ENCODE results near the gene PPARG. TPM values are rescaled to one million over a fixed set of nuclear protein-coding genes. Genes with fewer than 3 reads are reported as not detected.

Gene PPARG
- total RNA-seq, 1 donor = 4.7 TPM

DNA sequence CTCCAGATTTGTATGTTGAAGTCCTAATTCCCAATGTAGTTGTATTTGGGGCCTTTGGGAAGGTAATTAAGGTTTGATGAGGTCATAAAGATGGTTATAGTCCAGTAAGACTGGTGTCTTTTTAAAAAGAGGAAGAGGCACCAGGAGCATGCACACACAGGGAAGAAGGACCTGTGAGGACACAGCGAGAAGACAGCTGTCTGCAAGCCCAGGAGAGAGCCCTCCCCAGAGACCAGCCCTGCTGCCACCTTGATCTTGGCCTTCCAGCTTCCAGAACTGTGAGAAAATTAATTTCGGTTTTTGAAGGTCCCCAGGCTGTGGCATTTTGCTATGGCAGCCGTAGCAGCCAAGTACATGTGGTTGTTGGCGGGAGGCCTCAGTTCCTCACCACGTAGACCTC lies 162.6 kb downstream of the PPARG start:
- no peak for DNase-seq (ENCODE audit: low read depth)
- H3K4me3 ChIP-seq (ENCODE audit: low read depth, low read length) = no peak overlapping the region
- TF ChIP-seq, protein P1, sequence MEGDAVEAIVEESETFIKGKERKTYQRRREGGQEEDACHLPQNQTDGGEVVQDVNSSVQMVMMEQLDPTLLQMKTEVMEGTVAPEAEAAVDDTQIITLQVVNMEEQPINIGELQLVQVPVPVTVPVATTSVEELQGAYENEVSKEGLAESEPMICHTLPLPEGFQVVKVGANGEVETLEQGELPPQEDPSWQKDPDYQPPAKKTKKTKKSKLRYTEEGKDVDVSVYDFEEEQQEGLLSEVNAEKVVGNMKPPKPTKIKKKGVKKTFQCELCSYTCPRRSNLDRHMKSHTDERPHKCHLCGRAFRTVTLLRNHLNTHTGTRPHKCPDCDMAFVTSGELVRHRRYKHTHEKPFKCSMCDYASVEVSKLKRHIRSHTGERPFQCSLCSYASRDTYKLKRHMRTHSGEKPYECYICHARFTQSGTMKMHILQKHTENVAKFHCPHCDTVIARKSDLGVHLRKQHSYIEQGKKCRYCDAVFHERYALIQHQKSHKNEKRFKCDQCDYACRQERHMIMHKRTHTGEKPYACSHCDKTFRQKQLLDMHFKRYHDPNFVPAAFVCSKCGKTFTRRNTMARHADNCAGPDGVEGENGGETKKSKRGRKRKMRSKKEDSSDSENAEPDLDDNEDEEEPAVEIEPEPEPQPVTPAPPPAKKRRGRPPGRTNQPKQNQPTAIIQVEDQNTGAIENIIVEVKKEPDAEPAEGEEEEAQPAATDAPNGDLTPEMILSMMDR (IDR thresholded peaks at IDR 0.05; ENCODE audit: insufficient read depth, low read depth, low read length) = no peak

GRCh38 chr3:12451960-12452359 lies 163.1 kb downstream of the PPARG start:
- DNase-seq (ENCODE audit: low read depth) = no peak
- TF ChIP-seq, protein P1 (IDR thresholded peaks at IDR 0.05; ENCODE audit: insufficient read depth, low read depth, low read length) = no peak
- no peak overlapping the region for H3K4me3 ChIP-seq (ENCODE audit: low read depth, low read length)

DNA sequence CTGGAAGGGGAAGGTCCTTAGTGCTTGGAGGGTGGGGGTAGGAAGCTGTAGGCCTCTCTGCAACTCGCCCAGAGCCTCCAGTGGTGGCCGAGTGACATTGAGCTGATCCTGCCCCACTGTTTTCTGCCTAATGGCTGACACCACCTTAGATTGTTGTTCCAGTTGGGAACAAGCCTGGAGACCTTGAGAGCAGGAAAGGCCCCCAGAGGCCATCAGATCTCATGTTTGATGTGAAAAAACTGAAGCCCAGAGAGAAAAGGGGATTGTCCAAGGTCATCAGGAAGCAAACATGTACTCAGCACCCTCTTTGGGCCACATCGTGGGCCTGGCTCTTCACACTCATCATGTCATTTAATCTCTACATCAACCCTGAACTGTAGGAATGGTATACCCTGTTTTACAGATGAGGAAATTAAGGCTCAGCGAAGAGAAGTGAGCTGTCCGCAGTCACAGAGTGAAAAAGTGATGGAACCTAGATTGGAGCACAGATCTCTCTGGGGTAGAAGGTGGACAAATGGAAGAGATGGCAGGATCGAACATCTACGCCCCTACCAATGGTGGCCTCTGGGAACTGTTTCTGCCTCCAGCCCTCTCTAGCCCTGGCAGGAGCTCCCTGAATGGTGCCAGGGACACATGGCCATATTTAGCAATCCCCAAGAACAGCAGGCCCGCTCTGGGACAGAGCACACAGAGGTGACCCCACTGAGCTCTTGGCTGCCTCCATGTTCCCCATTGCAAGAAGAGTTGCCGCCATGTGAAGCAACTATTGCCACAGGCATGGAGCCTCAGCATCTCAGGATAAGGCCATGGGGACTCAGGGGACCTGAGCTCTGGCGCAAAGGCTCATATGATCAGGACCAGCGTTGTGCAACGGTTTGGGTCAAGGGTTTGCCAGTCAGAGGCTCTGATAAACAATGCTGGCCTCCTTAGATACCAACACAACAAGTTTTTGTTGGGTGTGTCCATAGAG lies 163.8 kb downstream of the PPARG start:
- no peak overlapping the region for H3K4me3 ChIP-seq (ENCODE audit: low read depth, low read length)

DNA sequence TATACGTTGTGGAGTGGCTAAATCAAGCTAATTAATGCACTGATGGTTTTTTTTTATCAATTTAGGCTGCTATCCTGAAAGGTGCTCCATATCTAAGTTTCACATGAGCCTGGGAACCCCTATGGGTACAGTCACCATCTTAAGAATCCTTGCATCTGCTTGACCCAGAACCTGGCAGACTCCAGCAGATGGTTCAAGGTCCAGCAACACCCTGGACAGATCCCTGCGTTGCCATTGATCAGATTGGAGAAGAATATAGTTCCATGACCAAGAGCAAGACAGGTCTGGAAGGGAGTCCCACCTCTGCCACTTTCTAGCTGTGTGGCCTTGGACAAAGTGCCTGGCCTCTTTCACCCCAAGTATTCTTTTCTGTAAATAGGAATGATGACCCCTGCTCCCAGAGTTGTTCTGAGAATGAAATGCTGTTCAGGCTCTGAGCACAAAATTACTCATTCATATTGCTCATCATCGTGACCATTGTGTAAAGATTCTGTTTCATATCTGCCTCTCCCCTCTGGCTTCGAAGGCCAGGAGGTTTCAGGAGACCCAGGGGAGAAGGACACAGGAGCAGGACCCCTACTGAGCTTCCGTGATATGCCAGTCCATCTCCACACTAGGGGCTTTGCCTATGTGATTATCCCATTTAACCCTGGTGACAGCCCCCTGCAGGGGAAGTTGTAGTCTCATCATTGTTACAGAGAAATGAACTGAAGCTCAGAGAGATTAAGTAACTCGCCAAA lies 165.4 kb downstream of the PPARG start:
- no peak overlapping the region for H3K4me3 ChIP-seq (ENCODE audit: low read depth, low read length)
- no peak for DNase-seq (ENCODE audit: low read depth)
- TF ChIP-seq, protein P1 (IDR thresholded peaks at IDR 0.05; ENCODE audit: insufficient read depth, low read depth, low read length) = no peak

More for the DNA sequence above, 163.8 kb downstream of the PPARG start:
- TF ChIP-seq, protein P1 (IDR thresholded peaks at IDR 0.05; ENCODE audit: insufficient read depth, low read depth, low read length) = no peak
- DNase-seq (ENCODE audit: low read depth) = no peak

- H3K4me3 ChIP-seq (ENCODE audit: low read depth, low read length) = no peak overlapping the region
- no peak for DNase-seq (ENCODE audit: low read depth)
- TF ChIP-seq, protein P1 (IDR thresholded peaks at IDR 0.05; ENCODE audit: insufficient read depth, low read depth, low read length) = no peak
Observed at GRCh38 chr3:12454816-12455121, 165.9 kb downstream of the PPARG start.

- H3K4me3 ChIP-seq (ENCODE audit: low read depth, low read length) = no peak overlapping the region
- no peak for DNase-seq (ENCODE audit: low read depth)
- TF ChIP-seq, protein P1 (IDR thresholded peaks at IDR 0.05; ENCODE audit: insufficient read depth, low read depth, low read length) = no peak
Observed at GRCh38 chr3:12455740-12456139, 166.9 kb downstream of the PPARG start.

Data from fibroblast of villous mesenchyme (primary cell).